ENCODE results near the gene ACSS1.

DNA sequence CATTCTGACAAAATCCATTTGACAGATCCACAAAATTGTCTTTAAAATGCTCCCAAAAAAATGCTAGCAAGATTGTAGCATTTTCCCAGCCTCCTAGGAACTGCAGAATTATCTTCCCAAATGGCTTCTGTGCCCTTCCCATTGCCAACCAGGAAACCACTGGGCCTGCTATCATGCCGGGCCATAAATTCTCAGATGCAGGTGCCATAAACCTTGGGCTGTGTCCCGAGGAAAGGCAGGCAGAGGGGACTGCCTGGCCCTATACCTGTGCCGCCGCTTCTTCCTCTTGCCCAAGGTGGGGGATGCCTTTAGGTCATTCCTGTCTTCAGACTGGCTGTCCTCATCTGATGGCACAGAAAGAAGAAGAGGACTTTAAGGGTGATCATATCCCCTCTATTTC, 21.2 kb upstream of the ACSS1 start:
- TF ChIP-seq, protein P1, sequence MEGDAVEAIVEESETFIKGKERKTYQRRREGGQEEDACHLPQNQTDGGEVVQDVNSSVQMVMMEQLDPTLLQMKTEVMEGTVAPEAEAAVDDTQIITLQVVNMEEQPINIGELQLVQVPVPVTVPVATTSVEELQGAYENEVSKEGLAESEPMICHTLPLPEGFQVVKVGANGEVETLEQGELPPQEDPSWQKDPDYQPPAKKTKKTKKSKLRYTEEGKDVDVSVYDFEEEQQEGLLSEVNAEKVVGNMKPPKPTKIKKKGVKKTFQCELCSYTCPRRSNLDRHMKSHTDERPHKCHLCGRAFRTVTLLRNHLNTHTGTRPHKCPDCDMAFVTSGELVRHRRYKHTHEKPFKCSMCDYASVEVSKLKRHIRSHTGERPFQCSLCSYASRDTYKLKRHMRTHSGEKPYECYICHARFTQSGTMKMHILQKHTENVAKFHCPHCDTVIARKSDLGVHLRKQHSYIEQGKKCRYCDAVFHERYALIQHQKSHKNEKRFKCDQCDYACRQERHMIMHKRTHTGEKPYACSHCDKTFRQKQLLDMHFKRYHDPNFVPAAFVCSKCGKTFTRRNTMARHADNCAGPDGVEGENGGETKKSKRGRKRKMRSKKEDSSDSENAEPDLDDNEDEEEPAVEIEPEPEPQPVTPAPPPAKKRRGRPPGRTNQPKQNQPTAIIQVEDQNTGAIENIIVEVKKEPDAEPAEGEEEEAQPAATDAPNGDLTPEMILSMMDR (IDR thresholded peaks at IDR 0.05), result no peak
- TF ChIP-seq POLR2A (IDR thresholded peaks at IDR 0.05), result no peak
- TF ChIP-seq POLR2AphosphoS5 (IDR thresholded peaks at IDR 0.05), result no peak
- TF ChIP-seq EP300 (IDR thresholded peaks at IDR 0.05), result no peak
